ENCODE results near the gene MAPKAP1. TPM values are rescaled to one million over a fixed set of nuclear protein-coding genes. Genes with fewer than 3 reads are reported as not detected.

MAPKAP1 gene
- total and polyA plus RNA-seq, 2 experiments from 2014 or later, result 68.5 to 74.5 TPM

DNA sequence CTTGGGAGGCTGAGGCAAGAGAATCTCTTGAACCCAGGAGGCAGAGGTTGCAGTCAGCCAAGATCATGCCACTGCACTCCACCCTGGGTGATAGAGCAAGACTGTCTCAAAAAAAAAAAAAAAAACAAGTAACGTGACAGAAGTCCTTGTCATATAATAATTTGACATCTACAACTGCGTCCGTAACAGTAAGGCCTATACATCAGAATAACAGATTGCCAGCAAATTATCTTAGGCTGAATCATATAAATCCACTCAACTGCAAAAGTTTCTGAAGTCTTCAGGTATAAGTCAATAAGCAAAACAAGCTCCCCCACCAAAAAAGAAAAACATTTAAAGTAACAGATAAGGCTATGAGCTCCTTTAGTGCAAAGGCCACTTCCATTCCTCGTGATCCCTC, 3.3 kb downstream of the MAPKAP1 start:
- Histone ChIP-seq H3K27me3 (replicated peaks; ENCODE audit: insufficient read depth) (no peaks in the 10 kb centered on the region), H2AFZ (no peak overlapping the region), H3K9me3 (ENCODE audit: low read depth) (no peaks in the 10 kb centered on the region), H3K9me2 (ENCODE audit: insufficient read depth) (no peaks in the 10 kb centered on the region), H3K4me2 (ENCODE audit: unreplicated experiment) (no peak overlapping the region), H3K27ac (no peak overlapping the region), H4K20me1 (ENCODE audit: insufficient read depth) (no peaks in the 10 kb centered on the region; the same call in 1 of the 2 replicates), H3F3A (ENCODE audit: insufficient read depth) (peaks cover 38% of the 10 kb centered on the region), H3K4me1 (ENCODE audit: insufficient read depth) (peaks cover 37% of the 10 kb centered on the region), H3K79me2 (ENCODE audit: insufficient read depth) (peaks cover 76% of the 10 kb centered on the region), H3K9ac (no peak overlapping the region), H3K36me3 (ENCODE audit: low read depth) (no peaks in the 10 kb centered on the region), H3K4me3 (no peak overlapping the region)
- in situ Hi-C loops (cut with MboI), result no loop called here
- TF ChIP-seq EZH2phosphoT487 (IDR thresholded peaks at IDR 0.05; ENCODE audit: insufficient read depth, low read depth), result no peak
- TF ChIP-seq EZH2 (IDR thresholded peaks at IDR 0.05; ENCODE audit: insufficient read depth, poor library complexity, severe bottlenecking), result no peak
- DNase-seq, result no peak
- WGBS, 2 experiments (ENCODE audit: low coverage in 1 of 2, low lambda C conversion rate in 2 of 2, missing lambda C conversion rate in 2 of 2), result 93 to 100% methylated on average over 4 of the region's 4 CpGs

DNA sequence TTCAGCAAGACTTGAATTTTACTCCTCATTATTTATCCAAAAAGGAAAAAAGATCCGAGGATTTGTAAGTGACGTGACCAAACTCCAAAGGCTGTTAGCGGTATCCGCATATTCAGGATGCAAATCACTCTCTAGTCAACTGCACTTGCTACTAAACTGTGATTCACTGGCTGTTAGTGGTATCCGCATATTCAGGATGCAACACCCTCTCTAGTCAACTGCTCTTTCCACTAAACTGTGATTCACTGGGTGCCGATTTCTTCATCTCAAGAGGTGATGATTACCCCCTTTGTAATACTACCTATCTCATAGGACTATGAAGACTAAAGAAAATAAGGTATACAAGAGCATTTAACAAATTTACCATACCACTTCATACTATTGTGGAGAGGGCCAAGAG, 5.7 kb downstream of the MAPKAP1 start:
- no peaks in the 10 kb centered on the region for H3K36me3 ChIP-seq (ENCODE audit: low read depth)
- H3K79me2 ChIP-seq (ENCODE audit: insufficient read depth), result peaks cover 92% of the 10 kb centered on the region
- 0 to 2% methylated on average over 6 of the region's 6 CpGs for WGBS, 2 experiments (ENCODE audit: low coverage in 1 of 2, low lambda C conversion rate in 2 of 2, missing lambda C conversion rate in 2 of 2)
- peak; percentile 96 for DNase-seq
- TF ChIP-seq EZH2phosphoT487 (IDR thresholded peaks at IDR 0.05; ENCODE audit: insufficient read depth, low read depth) (peak; percentile 91), EZH2 (IDR thresholded peaks at IDR 0.05; ENCODE audit: insufficient read depth, poor library complexity, severe bottlenecking) (no peak)
- H2AFZ ChIP-seq, result 0 out of 2 replicates have a peak overlapping the region, but pooled peaks have one; percentile 28
- H3K27me3 ChIP-seq (replicated peaks; ENCODE audit: insufficient read depth), result no peaks in the 10 kb centered on the region
- H3K4me2 ChIP-seq (ENCODE audit: unreplicated experiment), result peak overlapping the region; percentile 96
- H3K9me2 ChIP-seq (ENCODE audit: insufficient read depth), result no peaks in the 10 kb centered on the region
- H4K20me1 ChIP-seq (ENCODE audit: insufficient read depth), result peaks cover 6% of the 10 kb centered on the region; the same call in 1 of the 2 replicates
- H3K27ac ChIP-seq, result peak overlapping the region; percentile 84
- peak overlapping the region; percentile 74 for H3K4me3 ChIP-seq
- H3K9me3 ChIP-seq (ENCODE audit: low read depth), result no peaks in the 10 kb centered on the region
- H3F3A ChIP-seq (ENCODE audit: insufficient read depth), result peaks cover 38% of the 10 kb centered on the region
- in situ Hi-C loops (cut with MboI), result no loop called here
- peaks cover 37% of the 10 kb centered on the region for H3K4me1 ChIP-seq (ENCODE audit: insufficient read depth)
- peak overlapping the region; percentile 72 for H3K9ac ChIP-seq

DNA sequence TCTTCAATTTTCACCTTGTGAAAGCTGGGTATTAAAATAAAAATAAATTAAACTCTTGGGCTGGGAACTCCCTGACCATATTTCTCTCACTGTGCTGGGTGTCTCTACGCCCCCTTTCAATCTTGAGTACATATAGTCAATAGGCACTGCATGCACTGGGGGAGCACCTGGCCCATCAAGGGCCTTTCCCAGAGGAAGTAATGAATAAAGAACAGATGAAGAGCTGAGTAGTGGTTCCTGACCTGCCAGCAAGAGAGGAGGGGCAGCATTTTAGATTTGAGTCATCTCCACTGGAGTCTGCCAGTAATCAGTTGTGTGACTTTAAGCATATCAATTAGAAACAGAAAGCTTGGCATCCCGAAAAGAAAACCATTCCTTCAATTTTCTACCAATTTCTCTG, 6.2 kb downstream of the MAPKAP1 start:
- H2AFZ ChIP-seq, result 0 out of 2 replicates have a peak overlapping the region, but pooled peaks have one; percentile 28
- peak overlapping the region; percentile 96 for H3K4me2 ChIP-seq (ENCODE audit: unreplicated experiment)
- 30 to 38% methylated on average over 2 of the region's 2 CpGs for WGBS, 2 experiments (ENCODE audit: low coverage in 1 of 2, low lambda C conversion rate in 2 of 2, missing lambda C conversion rate in 2 of 2)
- peaks cover 38% of the 10 kb centered on the region for H3F3A ChIP-seq (ENCODE audit: insufficient read depth)
- no peaks in the 10 kb centered on the region for H3K9me3 ChIP-seq (ENCODE audit: low read depth)
- peak; percentile 68 for DNase-seq
- H3K9ac ChIP-seq, result peak overlapping the region; percentile 72
- H3K27ac ChIP-seq, result peak overlapping the region; percentile 84
- H3K27me3 ChIP-seq (replicated peaks; ENCODE audit: insufficient read depth), result no peaks in the 10 kb centered on the region
- H4K20me1 ChIP-seq (ENCODE audit: insufficient read depth), result peaks cover 6% of the 10 kb centered on the region; the same call in 1 of the 2 replicates
- H3K4me1 ChIP-seq (ENCODE audit: insufficient read depth), result peaks cover 32% of the 10 kb centered on the region
- peaks cover 92% of the 10 kb centered on the region for H3K79me2 ChIP-seq (ENCODE audit: insufficient read depth)
- in situ Hi-C loops (cut with MboI), result no loop called here
- TF ChIP-seq EZH2phosphoT487 (IDR thresholded peaks at IDR 0.05; ENCODE audit: insufficient read depth, low read depth), result no peak
- H3K36me3 ChIP-seq (ENCODE audit: low read depth), result no peaks in the 10 kb centered on the region
- peak overlapping the region; percentile 74 for H3K4me3 ChIP-seq
- H3K9me2 ChIP-seq (ENCODE audit: insufficient read depth), result no peaks in the 10 kb centered on the region

DNA sequence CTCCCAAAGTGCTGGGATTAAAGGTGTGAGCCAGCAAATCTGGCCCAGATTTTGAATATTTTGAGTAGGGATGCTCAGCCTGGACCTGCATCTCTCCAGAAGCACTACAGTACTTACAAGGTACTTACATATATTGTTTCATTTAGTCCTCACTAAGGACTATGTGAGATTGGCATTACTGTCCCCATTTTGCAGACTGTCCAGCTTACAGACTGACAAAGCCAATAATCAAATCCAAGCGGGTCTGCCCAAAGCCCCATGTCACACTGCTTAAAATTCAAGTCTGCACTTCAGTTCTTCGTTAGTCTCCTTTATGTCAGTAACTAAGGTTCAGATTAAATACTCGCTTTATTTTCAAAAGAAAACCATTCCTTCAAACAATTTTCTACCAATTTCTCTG, 7.1 kb downstream of the MAPKAP1 start:
- no peak overlapping the region for H2AFZ ChIP-seq
- no peaks in the 10 kb centered on the region for H3K9me2 ChIP-seq (ENCODE audit: insufficient read depth)
- 0 out of 2 replicates have a peak, but pooled peaks cover 6% of the 10 kb centered on the region for H3K36me3 ChIP-seq (ENCODE audit: low read depth)
- 89 to 96% methylated on average over 3 of the region's 3 CpGs for WGBS, 2 experiments (ENCODE audit: low coverage in 1 of 2, low lambda C conversion rate in 2 of 2, missing lambda C conversion rate in 2 of 2)
- no peak overlapping the region for H3K4me3 ChIP-seq
- peaks cover 35% of the 10 kb centered on the region for H3F3A ChIP-seq (ENCODE audit: insufficient read depth)
- no peak for DNase-seq
- H3K9me3 ChIP-seq (ENCODE audit: low read depth), result no peaks in the 10 kb centered on the region
- H3K4me1 ChIP-seq (ENCODE audit: insufficient read depth), result peaks cover 30% of the 10 kb centered on the region
- no peak overlapping the region for H3K27ac ChIP-seq
- no peak overlapping the region for H3K9ac ChIP-seq
- H4K20me1 ChIP-seq (ENCODE audit: insufficient read depth), result peaks cover 6% of the 10 kb centered on the region; the same call in 1 of the 2 replicates
- no peak overlapping the region for H3K4me2 ChIP-seq (ENCODE audit: unreplicated experiment)
- H3K27me3 ChIP-seq (replicated peaks; ENCODE audit: insufficient read depth), result no peaks in the 10 kb centered on the region
- no peak for TF ChIP-seq EZH2phosphoT487 (IDR thresholded peaks at IDR 0.05; ENCODE audit: insufficient read depth, low read depth)
- no peak for TF ChIP-seq EZH2 (IDR thresholded peaks at IDR 0.05; ENCODE audit: insufficient read depth, poor library complexity, severe bottlenecking)
- H3K79me2 ChIP-seq (ENCODE audit: insufficient read depth), result peaks cover 92% of the 10 kb centered on the region
- in situ Hi-C loops (cut with MboI), result no loop called here

Measured in GM23248 (cell line).